Gastroesophageal sphincter (tissue), 3 donors: ENCODE data around the gene PTGES3L.

Experiments used
- CTCF ChIP-seq, 4 experiments: fragments of 200-600 bp in 2 of 4; fragments of 450-650 bp in 2 of 4; sonication (generic) in 1 of 4; IDR thresholded peaks; one replicate each; pipeline ENCODE4 v1.5.1; 2017 to 2019; ENCODE audit warnings: antibody characterized with exemption in 4 of 4, mild to moderate bottlenecking in 2 of 4, moderate library complexity in 2 of 4
- POLR2A ChIP-seq, 2 donors: fragments of 450-650 bp; IDR thresholded peaks; one replicate each; pipeline ENCODE4 v1.6.1; 2017; ENCODE audit warnings: antibody characterized with exemption in 2 of 2, mild to moderate bottlenecking in 2 of 2, moderate library complexity in 1 of 2
- POLR2AphosphoS5 ChIP-seq: sonication (generic); formaldehyde crosslinking; IDR thresholded peaks from one replicate; pipeline ENCODE4 v1.6.1; 2017; ENCODE audit warnings: antibody characterized with exemption

- TF ChIP-seq CTCF (IDR thresholded peaks at IDR 0.05) (no peak), POLR2A (IDR thresholded peaks at IDR 0.05) (no peak), POLR2AphosphoS5 (no peak)
These were observed 47.5 kb upstream of the PTGES3L start for GRCh38 chr17:43027091-43028032.
